GM12878 (cell line): ENCODE data around the gene SLC4A1. TPM values are rescaled to one million over a fixed set of nuclear protein-coding genes. Genes with fewer than 3 reads are reported as not detected.

Source experiments
- ATAC-seq: fragments of 200-7000 bp; cut with Tn5 transposase; 3 replicates; pipeline ENCODE4 v1.9.1; 2020; ENCODE audit warnings: mild to moderate bottlenecking, moderate library complexity
- BruUV-seq: library from RNA; stranded (reverse); fragments of 400-500 nt; replicated peaks from 2 replicates; lab custom pipeline; 2021; lab: Mats Ljungman, UMichigan
- CTCF ChIA-PET: fragments of 300-600 bp; sonication (Branson Sonifier 250); formaldehyde crosslinking; extraction: SDS; loops from one replicate; lab custom pipeline; 2021; ENCODE audit warnings: inconsistent platforms; lab: Yijun Ruan, JAX
- POLR2A ChIA-PET: fragments of 350-600 bp; formaldehyde crosslinking; extraction: SDS; loops from one replicate; lab custom pipeline; 2021; ENCODE audit warnings: inconsistent platforms; lab: Charles Lee
- RAD21 ChIA-PET: fragments of 300-600 bp; sonication (Branson Sonifier 250); formaldehyde crosslinking; loops from one replicate; lab custom pipeline; 2023; ENCODE audit warnings: antibody characterized with exemption; ENCODE audit not compliant: unreplicated experiment; lab: Charles Lee
- SMC1A ChIA-PET: fragments of 300-600 bp; sonication (Branson Sonifier 250); formaldehyde crosslinking; loops from one replicate; lab custom pipeline; 2023; ENCODE audit not compliant: unreplicated experiment, uncharacterized antibody; lab: Charles Lee
- DNase-seq: peaks from one replicate; pipeline ENCODE4 v3.0.0-alpha.2; 2011; ENCODE audit warnings: low read depth, low spot score
- FAIRE-seq: peaks from 3 replicates; lab custom pipeline; 2011; peaks lifted over from hg19 to GRCh38; lab: Jason Lieb, UNC
- H2AFZ ChIP-seq: 2 replicates; pipeline ENCODE4 v1.6.0; 2011; ENCODE audit warnings: low read depth, low read length, control low read depth; ENCODE audit not compliant: control insufficient read depth
- H3K27ac ChIP-seq: 2 replicates; pipeline ENCODE4 v1.5.1; 2011; ENCODE audit warnings: control low read depth; ENCODE audit not compliant: control insufficient read depth, insufficient read depth
- H3K27me3 ChIP-seq, 2 experiments: replicated peaks in 1 of 2; 2 replicates each; pipeline versions ENCODE4 v1.6.0 to v1.6.1; 2011; ENCODE audit warnings: low read length in 1 of 2; ENCODE audit not compliant: control insufficient read depth in 2 of 2, insufficient read depth in 2 of 2
- H3K36me3 ChIP-seq, 2 experiments: 2 replicates each; pipeline ENCODE4 v1.5.1; 2011; ENCODE audit warnings: low read length in 1 of 2; ENCODE audit not compliant: control insufficient read depth in 2 of 2, insufficient read depth in 2 of 2
- H3K4me1 ChIP-seq: 2 replicates; pipeline ENCODE4 v1.6.1; 2011; ENCODE audit warnings: mild to moderate bottlenecking, low read length, moderate library complexity, mixed read lengths; ENCODE audit not compliant: control insufficient read depth, insufficient read depth
- H3K4me2 ChIP-seq: 2 replicates; pipeline ENCODE4 v1.6.0; 2011; ENCODE audit warnings: control low read depth; ENCODE audit not compliant: control insufficient read depth, insufficient read depth
- H3K4me3 ChIP-seq: fragments of 200-600 bp; sonication (generic); 2 replicates; pipeline ENCODE4 v1.5.1; 2016
- H3K79me2 ChIP-seq: 2 replicates; pipeline ENCODE4 v1.6.0; 2011; ENCODE audit warnings: low read length; ENCODE audit not compliant: control insufficient read depth, insufficient read depth
- H3K9ac ChIP-seq: 2 replicates; pipeline ENCODE4 v1.8.0; 2011; ENCODE audit warnings: low read length, control low read depth, mixed read lengths; ENCODE audit not compliant: control insufficient read depth, insufficient read depth
- H3K9me3 ChIP-seq: replicated peaks from 3 replicates; pipeline ENCODE4 v1.5.1; 2011; ENCODE audit warnings: mild to moderate bottlenecking, low read length; ENCODE audit not compliant: control insufficient read depth, insufficient read depth
- H4K20me1 ChIP-seq: 2 replicates; pipeline ENCODE4 v1.6.0; 2011; ENCODE audit not compliant: control insufficient read depth, insufficient read depth
- ATF3 ChIP-seq: IDR thresholded peaks from 2 replicates; pipeline ENCODE4 v1.6.1; 2011; ENCODE audit warnings: low read depth, mild to moderate bottlenecking, low read length, moderate library complexity, borderline replicate concordance; ENCODE audit errors: extremely low read depth
- BHLHE40 ChIP-seq, 2 experiments: fragments of 450-650 bp in 1 of 2; IDR thresholded peaks; 2 replicates each; pipeline ENCODE4 v1.6.1; 2011 to 2017; ENCODE audit warnings: low read depth in 2 of 2, borderline replicate concordance in 1 of 2, improper control_type of control experiment in 1 of 2, low read length in 1 of 2, mild to moderate bottlenecking in 1 of 2
- CBX5 ChIP-seq: sonication (generic); IDR thresholded peaks from 2 replicates; pipeline ENCODE4 v1.6.1; 2016; ENCODE audit warnings: low read depth, moderate library complexity, mild to moderate bottlenecking, inconsistent platforms
- CREM ChIP-seq: IDR thresholded peaks from 2 replicates; pipeline ENCODE4 v1.6.1; 2014; ENCODE audit warnings: antibody characterized with exemption, low read depth
- DPF2 ChIP-seq: fragments of 450-650 bp; IDR thresholded peaks from 2 replicates; pipeline ENCODE4 v1.6.1; 2017; ENCODE audit warnings: mild to moderate bottlenecking
- EP300 ChIP-seq, 2 experiments: fragments of 150-350 bp in 1 of 2; IDR thresholded peaks; 2 replicates each; pipeline ENCODE4 v1.6.1; 2011 to 2012; ENCODE audit warnings: low read depth in 2 of 2, low read length in 2 of 2, borderline replicate concordance in 1 of 2, improper control_type of control experiment in 1 of 2, inconsistent platforms in 1 of 2; ENCODE audit not compliant: control insufficient read depth in 1 of 2
- FOS ChIP-seq: IDR thresholded peaks from 3 replicates; pipeline ENCODE4 v1.6.1; 2011; ENCODE audit warnings: borderline replicate concordance; ENCODE audit not compliant: insufficient read length; ENCODE audit errors: extremely low read depth
- GABPA ChIP-seq: IDR thresholded peaks from 2 replicates; pipeline ENCODE4 v1.6.1; 2014; ENCODE audit warnings: antibody characterized with exemption, low read depth, mild to moderate bottlenecking, inconsistent platforms
- IKZF1 ChIP-seq: fragments of 450-650 bp; conservative IDR thresholded peaks from 2 replicates; pipeline ENCODE4 v1.6.1; 2017; ENCODE audit warnings: antibody characterized with exemption, mild to moderate bottlenecking
- LARP7 ChIP-seq: fragments of 450-650 bp; IDR thresholded peaks from 2 replicates; pipeline ENCODE4 v1.6.1; 2017; ENCODE audit warnings: mild to moderate bottlenecking
- NFXL1 ChIP-seq: fragments of 450-650 bp; IDR thresholded peaks from 2 replicates; pipeline ENCODE4 v1.6.1; 2017; ENCODE audit warnings: antibody characterized with exemption, mild to moderate bottlenecking, borderline replicate concordance
- NFYA ChIP-seq: IDR thresholded peaks from 2 replicates; pipeline ENCODE4 v1.6.1; 2011; ENCODE audit warnings: low read depth, mild to moderate bottlenecking, low read length, improper control_type of control experiment, borderline replicate concordance
- NR2C1 ChIP-seq: fragments of 450-650 bp; IDR thresholded peaks from 2 replicates; pipeline ENCODE4 v1.6.1; 2017; ENCODE audit warnings: antibody characterized with exemption, mild to moderate bottlenecking, moderate library complexity
- PAX8 ChIP-seq: fragments of 450-650 bp; IDR thresholded peaks from 2 replicates; pipeline ENCODE4 v1.6.1; 2017; ENCODE audit warnings: mild to moderate bottlenecking, moderate library complexity
- RB1 ChIP-seq: fragments of 450-650 bp; formaldehyde crosslinking; IDR thresholded peaks from 2 replicates; pipeline ENCODE4 v1.6.1; 2017; ENCODE audit warnings: mild to moderate bottlenecking, borderline replicate concordance
- RBBP5 ChIP-seq: fragments of 200-600 bp; sonication (generic); conservative IDR thresholded peaks from 2 replicates; pipeline ENCODE4 v1.6.1; 2016
- RUNX3 ChIP-seq: IDR thresholded peaks from 2 replicates; pipeline ENCODE4 v1.6.1; 2012; ENCODE audit warnings: low read length, inconsistent platforms
- SIN3A ChIP-seq: IDR thresholded peaks from 2 replicates; pipeline ENCODE4 v1.6.1; 2012; ENCODE audit warnings: low read depth, low read length, improper control_type of control experiment
- ZBTB11 ChIP-seq: fragments of 450-650 bp; formaldehyde crosslinking; IDR thresholded peaks from 2 replicates; pipeline ENCODE4 v1.5.0; 2022; ENCODE audit warnings: mild to moderate bottlenecking, missing genetic modification characterization
- WGBS: methylation state at CpG from one replicate; pipeline ENCODE4 v1.1.6; 2016; ENCODE audit warnings: low lambda C conversion rate; ENCODE audit not compliant: insufficient replicate concordance, insufficient coverage; ENCODE audit errors: missing lambda C conversion rate; 5-methylcytosine and 5-hydroxymethylcytosine counted together
- in situ Hi-C: fragments of 300-500 bp; cut with MboI; formaldehyde crosslinking; loops from 9 replicates; pipeline ENCODE4 v1.14.3; 2018; ENCODE audit warnings: mixed read lengths
- intact Hi-C: fragments of 100-400 bp; cut with micrococcal nuclease; formaldehyde crosslinking; loops from one replicate; pipeline ENCODE4 v1.14.2; 2022; ENCODE audit not compliant: unreplicated experiment
- polyA plus RNA-seq, 11 experiments: library from polyadenylated mRNA; depleted of rRNA in 4 of 11; unstranded in 6 of 11; stranded (reverse) in 5 of 11; fragments of >200 nt; fragmentation: Nextera tagmentation in 4 of 11; fragmentation: Illumina TruSeq in 1 of 11; extraction: Ambion mirVana in 4 of 11; extraction: Trizol in 1 of 11; gene quantifications; 1 replicate in 1 of 11; 2 replicates in 10 of 11; pipeline versions ENCODE4 v1.2.1 to v1.2.3, GENCODE V29; 2011 to 2016; ENCODE audit warnings: inconsistent platforms in 2 of 11, missing spikeins in 2 of 11, low read depth in 1 of 11
- total RNA-seq, 4 experiments: library from RNA; depleted of rRNA in 3 of 4; stranded (reverse); fragments of >200 nt in 3 of 4; fragmentation: Illumina TruSeq in 1 of 4; extraction: Trizol in 1 of 4; gene quantifications; 2 replicates each; pipeline versions ENCODE4 v1.2.1 to v1.2.3, GENCODE V29; 2013 to 2021

The SLC4A1 gene
- total and polyA plus RNA-seq, 10 of the 15 experiments (the other 5 are each of a cell fraction or from before 2014, with no cell fraction given): 0.03 TPM; not detected in 9

GRCh38 chr17:44210342-44211192 is 57.4 kb downstream of the SLC4A1 start:
- H3K4me1 ChIP-seq: peaks cover 22% of the 10 kb centered on the region
- DNase-seq (no peak), ATAC-seq (peak; percentile 98), FAIRE-seq (peak; percentile 89)
- ChIA-PET POLR2A (interaction anchor here (0.7 to 2.6 kb wide), 14 partner anchors 8 to 137 kb away, joined by 3 to 16 read pairs (median 7); partner anchors contain the start of genes ATXN7L3, GRN, SLC25A39 and TMUB2), CTCF (interaction anchor here (0.6 to 7.0 kb wide), 44 partner anchors 8 to 586 kb away, joined by 3 to 135 read pairs (median 4); partner anchors contain the start of genes ASB16, ATXN7L3, FAM171A2 and GRN), RAD21 (interaction anchor here (0.6 to 3.7 kb wide), 24 partner anchors 8 to 325 kb away, joined by 3 to 46 read pairs (median 4); partner anchors contain the start of genes ATXN7L3, GRN, HROB and SLC25A39), SMC1A (interaction anchor here (0.6 to 3.1 kb wide), 24 partner anchors 8 to 155 kb away, joined by 3 to 38 read pairs (median 5); partner anchors contain the start of genes GRN and TMUB2)
- peaks cover 43 to 53% of the 10 kb centered on the region in 2 experiments for H3K36me3 ChIP-seq
- peaks cover 11% of the 10 kb centered on the region for H3K79me2 ChIP-seq
- H3K9ac ChIP-seq: peak overlapping the region; percentile 73
- H3K4me2 ChIP-seq: peak overlapping the region; percentile 83
- WGBS: 17% methylated on average over 54 of the region's 64 CpGs
- in situ Hi-C loops (loop anchor here (25.0 kb wide), 1 partner anchor 302 kb away; the partner anchor contains the start of gene GPATCH8), intact Hi-C loops (loop anchor here (1.0 to 10.0 kb wide), 2 partner anchors 121 to 294 kb away; partner anchors contain the start of gene GPATCH8)
- no peaks in the 10 kb centered on the region for H3K9me3 ChIP-seq
- H2AFZ ChIP-seq: peak overlapping the region; percentile 33; the same call in 1 of the 2 replicates
- peak overlapping the region; percentile 54; the same call in 1 of the 2 replicates for H3K4me3 ChIP-seq
- H3K27me3 ChIP-seq: no peaks in the 10 kb centered on the region
- no TSS peak for BruUV-seq
- H4K20me1 ChIP-seq: peaks cover 2% of the 10 kb centered on the region; the same call in 1 of the 2 replicates
- H3K27ac ChIP-seq: peak overlapping the region; percentile 82
- TF ChIP-seq NR2C1: no peak
- TF ChIP-seq FOS: no peak
- TF ChIP-seq ATF3: no peak
- TF ChIP-seq RB1: peak; percentile 99
- peak; percentile 74 to 77; a peak in 3 of 4 replicates for TF ChIP-seq BHLHE40 (IDR thresholded peaks at IDR 0.05; ENCODE audit: borderline replicate concordance in 1 of 2, low read depth in 2 of 2, low read length in 1 of 2)
- TF ChIP-seq EP300 (IDR thresholded peaks at IDR 0.05; ENCODE audit: borderline replicate concordance in 1 of 2, control insufficient read depth in 1 of 2, low read depth in 2 of 2, low read length in 2 of 2): no peak
- peak; percentile 83 for TF ChIP-seq SIN3A
- no peak for TF ChIP-seq RUNX3
- 0 out of 2 replicates have a peak, but pooled peaks have one; percentile 39 for TF ChIP-seq CBX5
- no peak for TF ChIP-seq GABPA
- TF ChIP-seq IKZF1: peak; percentile 77
- TF ChIP-seq DPF2: 0 out of 2 replicates have a peak, but pooled peaks have one; percentile 63
- no peak for TF ChIP-seq NFYA
- TF ChIP-seq RBBP5: no peak
- TF ChIP-seq ZBTB11 (CRISPR knock-in tag): no peak
- TF ChIP-seq CREM: 0 out of 2 replicates have a peak, but pooled peaks have one; percentile 35
- TF ChIP-seq PAX8: no peak
- peak; percentile 87 for TF ChIP-seq LARP7
- TF ChIP-seq NFXL1: no peak
